ENCODE results near the gene PHLPP1.
A peak's percentile ranks its signal among the peaks of the same experiment; 100 is the strongest.

Gene PHLPP1

GRCh38 chr18:62870643-62871042, 155.3 kb downstream of the PHLPP1 start:
- Histone ChIP-seq H3K36me3 (ENCODE audit: control insufficient read depth in 2 of 2, insufficient read depth in 2 of 2, low read length in 2 of 2) (no peaks in the 10 kb centered on the region), H3K27me3 (ENCODE audit: control insufficient read depth in 1 of 2, insufficient read depth in 2 of 2, low read length in 2 of 2) (no peaks in the 10 kb centered on the region), H3K4me1 (ENCODE audit: control insufficient read depth, insufficient read depth, low read length) (no peaks in the 10 kb centered on the region), H3K9ac (ENCODE audit: low read length in 2 of 2) (no peak overlapping the region), H3K4me3 (ENCODE audit: low read length in 2 of 2) (no peak overlapping the region), H3K27ac (ENCODE audit: low read length) (no peak overlapping the region), H3K9me3 (ENCODE audit: control insufficient read depth in 2 of 2, low read length in 2 of 2) (no peaks in the 10 kb centered on the region)

- Histone ChIP-seq H3K36me3 (ENCODE audit: control insufficient read depth in 2 of 2, insufficient read depth in 2 of 2, low read length in 2 of 2) (no peaks in the 10 kb centered on the region), H3K4me1 (ENCODE audit: control insufficient read depth, insufficient read depth, low read length) (peaks cover 6% of the 10 kb centered on the region), H3K27ac (ENCODE audit: low read length) (no peak overlapping the region), H3K27me3 (ENCODE audit: control insufficient read depth in 1 of 2, insufficient read depth in 2 of 2, low read length in 2 of 2) (no peaks in the 10 kb centered on the region), H3K4me3 (ENCODE audit: low read length in 2 of 2) (no peak overlapping the region), H3K9me3 (ENCODE audit: control insufficient read depth in 2 of 2, low read length in 2 of 2) (no peaks in the 10 kb centered on the region), H3K9ac (ENCODE audit: low read length in 2 of 2) (no peak overlapping the region)
These were observed 160.0 kb downstream of the PHLPP1 start for GRCh38 chr18:62875323-62875722.

DNA sequence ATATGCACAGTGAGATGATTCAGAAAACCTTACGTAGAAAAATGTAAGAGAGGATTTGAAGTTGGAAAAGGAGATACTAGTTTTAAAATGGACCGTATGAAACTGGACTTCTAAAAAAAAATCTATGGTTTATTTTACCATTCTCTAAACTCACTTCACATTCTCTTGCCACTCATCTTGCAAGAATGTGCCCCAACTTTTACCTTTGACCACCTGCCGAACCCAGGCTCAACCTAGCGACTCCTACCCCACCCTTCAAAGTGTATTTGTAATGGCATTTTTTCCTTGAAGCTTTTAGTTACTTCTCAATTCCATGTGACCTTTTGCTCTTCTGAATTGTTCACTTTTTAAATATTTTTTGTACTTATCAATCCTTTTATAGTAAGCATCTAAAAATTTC, 160.8 kb downstream of the PHLPP1 start:
- H3K27ac ChIP-seq (ENCODE audit: low read length): no peak overlapping the region
- no peaks in the 10 kb centered on the region for H3K9me3 ChIP-seq (ENCODE audit: control insufficient read depth in 2 of 2, low read length in 2 of 2)
- H3K4me3 ChIP-seq (ENCODE audit: low read length in 2 of 2): no peak overlapping the region
- H3K27me3 ChIP-seq (ENCODE audit: control insufficient read depth in 1 of 2, insufficient read depth in 2 of 2, low read length in 2 of 2): no peaks in the 10 kb centered on the region
- H3K9ac ChIP-seq (ENCODE audit: low read length in 2 of 2): no peak overlapping the region
- peaks cover 6% of the 10 kb centered on the region for H3K4me1 ChIP-seq (ENCODE audit: control insufficient read depth, insufficient read depth, low read length)
- H3K36me3 ChIP-seq (ENCODE audit: control insufficient read depth in 2 of 2, insufficient read depth in 2 of 2, low read length in 2 of 2): no peaks in the 10 kb centered on the region

DNA sequence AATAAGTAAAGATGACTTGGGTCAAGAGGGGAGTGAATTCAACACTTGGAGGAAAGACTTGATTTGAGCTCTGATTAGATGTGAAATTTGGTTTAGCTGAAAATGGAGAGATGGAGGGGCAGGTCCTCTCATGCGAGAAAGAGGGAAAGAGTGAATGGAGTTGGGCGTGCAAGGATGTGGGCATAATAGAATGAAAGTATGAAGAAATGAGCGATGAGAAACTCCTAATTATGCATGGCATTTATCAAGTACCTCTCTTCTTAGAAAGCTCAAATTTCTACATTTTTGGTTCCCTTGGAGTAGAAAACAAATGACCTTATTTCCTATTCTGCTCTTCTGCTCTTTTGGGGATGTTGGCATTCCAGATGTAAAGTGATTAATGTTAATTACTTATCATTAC, 161.5 kb downstream of the PHLPP1 start:
- Histone ChIP-seq H3K4me1 (ENCODE audit: control insufficient read depth, insufficient read depth, low read length) (peaks cover 6% of the 10 kb centered on the region), H3K27me3 (ENCODE audit: control insufficient read depth in 1 of 2, insufficient read depth in 2 of 2, low read length in 2 of 2) (no peaks in the 10 kb centered on the region), H3K27ac (ENCODE audit: low read length) (no peak overlapping the region), H3K4me3 (ENCODE audit: low read length in 2 of 2) (no peak overlapping the region), H3K9me3 (ENCODE audit: control insufficient read depth in 2 of 2, low read length in 2 of 2) (no peaks in the 10 kb centered on the region), H3K9ac (ENCODE audit: low read length in 2 of 2) (no peak overlapping the region), H3K36me3 (ENCODE audit: control insufficient read depth in 2 of 2, insufficient read depth in 2 of 2, low read length in 2 of 2) (no peaks in the 10 kb centered on the region)

DNA sequence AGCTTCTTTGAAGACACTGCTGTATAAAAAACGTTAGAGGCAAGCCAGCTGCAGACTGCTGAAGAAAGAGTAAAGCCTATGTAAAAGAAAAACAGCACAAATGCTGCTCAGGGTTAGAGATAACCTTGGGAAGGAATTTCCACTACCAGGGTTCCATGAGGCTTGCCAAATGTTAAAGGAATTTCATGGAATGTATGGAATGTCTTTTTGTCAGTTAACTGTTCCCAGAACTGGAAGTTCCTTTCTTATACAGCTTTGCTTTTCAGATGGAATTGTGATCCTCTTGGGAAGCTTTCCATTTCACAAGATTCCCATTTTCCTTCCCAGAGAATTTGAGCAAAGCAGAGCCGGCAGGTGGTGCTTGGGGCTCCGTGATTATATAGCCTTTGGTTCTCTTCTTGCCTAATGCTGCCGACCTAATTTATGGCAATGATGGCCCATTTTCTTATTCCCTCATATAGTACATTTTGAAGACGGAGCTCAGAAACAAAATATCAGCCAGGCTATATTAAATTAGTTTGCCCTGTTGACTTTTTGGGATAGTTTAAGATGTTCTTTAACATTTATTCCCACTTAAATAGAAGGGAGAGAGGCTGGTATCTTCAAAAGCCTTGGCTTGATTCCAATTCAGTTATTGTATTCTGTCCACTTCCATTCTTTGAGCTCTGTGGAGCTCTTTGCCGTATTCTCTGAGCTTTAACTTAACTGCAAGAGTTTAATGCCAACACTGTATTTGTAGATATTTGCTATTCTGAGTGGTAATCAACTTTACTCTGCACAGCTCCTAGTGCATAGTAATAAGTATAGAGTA, 162.3 kb downstream of the PHLPP1 start:
- H3K9me3 ChIP-seq (ENCODE audit: control insufficient read depth in 2 of 2, low read length in 2 of 2): no peaks in the 10 kb centered on the region
- H3K9ac ChIP-seq (ENCODE audit: low read length in 2 of 2): no peak overlapping the region
- H3K27ac ChIP-seq (ENCODE audit: low read length): no peak overlapping the region
- H3K36me3 ChIP-seq (ENCODE audit: control insufficient read depth in 2 of 2, insufficient read depth in 2 of 2, low read length in 2 of 2): no peaks in the 10 kb centered on the region
- peaks cover 6% of the 10 kb centered on the region for H3K4me1 ChIP-seq (ENCODE audit: control insufficient read depth, insufficient read depth, low read length)
- peak overlapping the region in 1 of 2 donors; percentile 27 for H3K4me3 ChIP-seq (ENCODE audit: low read length in 2 of 2)
- no peaks in the 10 kb centered on the region for H3K27me3 ChIP-seq (ENCODE audit: control insufficient read depth in 1 of 2, insufficient read depth in 2 of 2, low read length in 2 of 2)

- H3K9me3 ChIP-seq (ENCODE audit: control insufficient read depth in 2 of 2, low read length in 2 of 2): no peaks in the 10 kb centered on the region
- H3K27ac ChIP-seq (ENCODE audit: low read length): no peak overlapping the region
- H3K27me3 ChIP-seq (ENCODE audit: control insufficient read depth in 1 of 2, insufficient read depth in 2 of 2, low read length in 2 of 2): no peaks in the 10 kb centered on the region
- peaks cover 6% of the 10 kb centered on the region for H3K4me1 ChIP-seq (ENCODE audit: control insufficient read depth, insufficient read depth, low read length)
- H3K9ac ChIP-seq (ENCODE audit: low read length in 2 of 2): no peak overlapping the region
- H3K4me3 ChIP-seq (ENCODE audit: low read length in 2 of 2): no peak overlapping the region
- H3K36me3 ChIP-seq (ENCODE audit: control insufficient read depth in 2 of 2, insufficient read depth in 2 of 2, low read length in 2 of 2): no peaks in the 10 kb centered on the region
These were observed 163.0 kb downstream of the PHLPP1 start for GRCh38 chr18:62878305-62878704.

DNA sequence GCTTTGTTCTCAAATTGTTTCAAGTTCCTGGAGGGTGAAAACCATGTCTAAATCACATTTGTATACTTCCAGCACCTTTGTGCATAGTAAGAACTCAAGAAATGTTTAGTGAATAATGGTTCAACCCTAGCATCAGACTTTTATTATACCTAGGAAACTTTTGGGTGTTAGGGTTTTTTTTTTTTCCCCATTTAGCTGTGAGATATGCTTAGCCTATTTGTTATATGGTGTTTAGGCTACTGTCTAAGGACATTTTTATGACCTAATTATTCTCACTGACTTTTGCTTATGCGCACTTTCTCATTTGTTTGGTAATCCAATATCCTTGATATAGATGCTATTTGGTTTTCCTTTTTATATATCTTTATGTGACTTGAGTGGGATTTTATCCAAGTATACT, 164.7 kb downstream of the PHLPP1 start:
- Histone ChIP-seq H3K9ac (ENCODE audit: low read length in 2 of 2) (no peak overlapping the region), H3K4me3 (ENCODE audit: low read length in 2 of 2) (no peak overlapping the region), H3K36me3 (ENCODE audit: control insufficient read depth in 2 of 2, insufficient read depth in 2 of 2, low read length in 2 of 2) (no peaks in the 10 kb centered on the region), H3K27me3 (ENCODE audit: control insufficient read depth in 1 of 2, insufficient read depth in 2 of 2, low read length in 2 of 2) (no peaks in the 10 kb centered on the region), H3K4me1 (ENCODE audit: control insufficient read depth, insufficient read depth, low read length) (peaks cover 6% of the 10 kb centered on the region), H3K9me3 (ENCODE audit: control insufficient read depth in 2 of 2, low read length in 2 of 2) (no peaks in the 10 kb centered on the region), H3K27ac (ENCODE audit: low read length) (no peak overlapping the region)

DNA sequence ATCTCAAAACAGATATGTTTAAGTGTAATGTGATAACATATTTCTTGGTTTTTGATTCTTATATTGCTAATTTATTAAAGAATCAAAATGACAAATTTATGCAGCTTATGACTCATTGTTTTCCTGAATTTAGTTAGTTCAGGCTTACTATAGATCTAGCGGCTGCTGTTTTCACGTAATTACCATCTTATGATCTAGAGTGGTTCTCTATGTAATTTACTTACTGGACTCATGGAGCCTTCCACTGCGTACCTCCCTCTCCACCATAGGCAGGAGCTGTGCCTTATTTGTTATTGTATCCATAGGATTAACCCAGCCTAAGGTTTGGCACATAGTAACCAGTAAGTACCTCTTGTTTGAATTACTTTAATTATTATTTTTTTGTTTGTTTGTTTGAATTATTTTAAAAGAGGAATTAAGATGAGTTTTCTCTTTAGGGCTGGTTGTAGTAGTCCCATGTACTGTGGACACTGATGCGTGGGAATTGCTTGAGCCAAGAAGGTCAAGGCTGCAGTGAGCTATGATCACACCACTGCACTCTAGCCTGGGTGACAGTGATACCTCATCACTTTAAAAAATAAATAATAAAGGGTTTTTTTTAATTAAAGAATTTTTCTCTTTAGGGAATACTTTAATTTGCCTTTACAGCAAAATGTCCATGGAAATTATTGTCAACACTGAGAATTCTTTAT, 165.5 kb downstream of the PHLPP1 start:
- Histone ChIP-seq H3K9ac (ENCODE audit: low read length in 2 of 2) (no peak overlapping the region), H3K4me1 (ENCODE audit: control insufficient read depth, insufficient read depth, low read length) (peaks cover 6% of the 10 kb centered on the region), H3K9me3 (ENCODE audit: control insufficient read depth in 2 of 2, low read length in 2 of 2) (no peaks in the 10 kb centered on the region), H3K4me3 (ENCODE audit: low read length in 2 of 2) (no peak overlapping the region), H3K27me3 (ENCODE audit: control insufficient read depth in 1 of 2, insufficient read depth in 2 of 2, low read length in 2 of 2) (no peaks in the 10 kb centered on the region), H3K36me3 (ENCODE audit: control insufficient read depth in 2 of 2, insufficient read depth in 2 of 2, low read length in 2 of 2) (no peaks in the 10 kb centered on the region), H3K27ac (ENCODE audit: low read length) (no peak overlapping the region)

- peaks cover 6% of the 10 kb centered on the region for H3K4me1 ChIP-seq (ENCODE audit: control insufficient read depth, insufficient read depth, low read length)
- no peak overlapping the region for H3K27ac ChIP-seq (ENCODE audit: low read length)
- H3K27me3 ChIP-seq (ENCODE audit: control insufficient read depth in 1 of 2, insufficient read depth in 2 of 2, low read length in 2 of 2): no peaks in the 10 kb centered on the region
- H3K9ac ChIP-seq (ENCODE audit: low read length in 2 of 2): no peak overlapping the region
- H3K9me3 ChIP-seq (ENCODE audit: control insufficient read depth in 2 of 2, low read length in 2 of 2): no peaks in the 10 kb centered on the region
- H3K36me3 ChIP-seq (ENCODE audit: control insufficient read depth in 2 of 2, insufficient read depth in 2 of 2, low read length in 2 of 2): no peaks in the 10 kb centered on the region
- no peak overlapping the region for H3K4me3 ChIP-seq (ENCODE audit: low read length in 2 of 2)
These were observed 166.2 kb downstream of the PHLPP1 start for GRCh38 chr18:62881509-62882016.

DNA sequence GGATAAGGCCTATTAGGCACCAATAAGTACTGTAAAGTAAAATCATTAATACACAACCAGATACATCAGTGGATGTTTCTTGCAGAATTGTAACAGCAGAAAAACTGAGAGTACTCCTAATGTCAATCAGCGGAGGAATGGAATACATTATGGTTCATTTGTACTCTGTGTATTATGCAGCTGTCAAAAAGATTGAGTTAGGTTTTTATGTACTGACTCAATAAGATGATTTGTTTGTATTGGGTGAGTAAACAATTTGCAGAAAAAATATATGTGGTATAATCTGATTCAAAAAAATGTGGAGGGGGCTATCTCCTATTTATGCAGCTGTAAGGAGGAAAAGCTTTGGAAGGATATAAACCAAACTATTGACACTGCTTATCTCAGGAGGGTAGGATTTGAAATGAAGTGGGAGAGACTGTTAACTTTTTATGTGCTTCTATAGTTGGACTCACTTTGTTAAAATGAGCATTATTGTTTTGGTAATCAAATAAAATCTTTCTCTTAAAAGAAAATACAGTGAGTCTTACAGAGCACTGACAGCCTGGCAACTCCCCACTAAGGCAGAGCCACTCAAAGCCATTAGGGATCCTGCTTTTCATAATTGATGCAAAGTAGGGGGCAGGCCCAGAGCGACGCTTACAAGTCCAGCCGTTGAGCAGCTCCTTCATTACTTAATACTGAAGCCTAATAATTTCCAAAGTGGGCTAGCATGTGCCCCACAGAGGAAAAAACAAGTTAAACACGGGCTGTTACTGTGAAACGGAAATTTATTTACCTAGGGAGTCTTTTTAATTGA, 168.8 kb downstream of the PHLPP1 start:
- Histone ChIP-seq H3K9ac (ENCODE audit: low read length in 2 of 2) (no peak overlapping the region), H3K27me3 (ENCODE audit: control insufficient read depth in 1 of 2, insufficient read depth in 2 of 2, low read length in 2 of 2) (no peaks in the 10 kb centered on the region), H3K36me3 (ENCODE audit: control insufficient read depth in 2 of 2, insufficient read depth in 2 of 2, low read length in 2 of 2) (no peaks in the 10 kb centered on the region), H3K4me3 (ENCODE audit: low read length in 2 of 2) (no peak overlapping the region), H3K4me1 (ENCODE audit: control insufficient read depth, insufficient read depth, low read length) (no peaks in the 10 kb centered on the region), H3K27ac (ENCODE audit: low read length) (no peak overlapping the region), H3K9me3 (ENCODE audit: control insufficient read depth in 2 of 2, low read length in 2 of 2) (no peaks in the 10 kb centered on the region)
